ENCODE data around the gene PYGB.
A peak's percentile ranks its signal among the peaks of the same experiment; 100 is the strongest.

PYGB gene

DNA sequence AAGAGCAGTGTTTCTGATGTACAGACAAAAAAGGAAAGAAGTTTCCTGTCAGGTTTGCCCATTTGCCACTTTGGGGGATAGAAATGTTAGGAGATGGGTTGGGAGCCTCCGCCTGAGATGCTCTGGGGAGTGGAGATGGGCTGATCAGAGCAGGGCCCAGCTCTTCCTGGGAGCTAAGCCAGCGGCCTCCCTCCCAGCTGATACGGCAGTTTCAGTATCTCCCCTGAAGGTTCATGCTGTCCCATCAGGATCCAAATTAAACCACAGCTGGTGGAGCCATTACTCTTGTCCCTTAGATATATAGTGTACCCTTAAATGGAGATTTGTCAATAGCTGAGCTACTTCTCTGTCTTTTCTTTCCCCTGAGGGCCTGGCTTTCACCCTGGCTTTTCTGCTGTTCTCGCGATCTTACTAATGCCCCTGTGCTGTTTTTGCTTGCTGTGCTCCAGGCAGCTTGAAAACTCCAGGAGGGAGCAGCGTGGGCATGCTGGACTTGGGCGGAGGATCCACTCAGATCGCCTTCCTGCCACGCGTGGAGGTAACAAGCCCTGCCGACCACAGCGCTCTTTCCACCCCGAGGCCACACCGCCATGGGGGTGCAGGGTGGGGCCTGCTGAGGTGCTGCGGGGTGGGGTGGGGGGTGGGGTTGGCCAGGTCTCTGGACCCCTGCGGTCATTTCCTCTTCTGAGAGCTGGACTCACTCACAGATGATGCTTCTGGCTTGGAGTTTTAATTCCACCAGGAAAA is 31.5 kb upstream of the PYGB start:
- no peak for DNase-seq (ENCODE audit: low read depth)

DNA sequence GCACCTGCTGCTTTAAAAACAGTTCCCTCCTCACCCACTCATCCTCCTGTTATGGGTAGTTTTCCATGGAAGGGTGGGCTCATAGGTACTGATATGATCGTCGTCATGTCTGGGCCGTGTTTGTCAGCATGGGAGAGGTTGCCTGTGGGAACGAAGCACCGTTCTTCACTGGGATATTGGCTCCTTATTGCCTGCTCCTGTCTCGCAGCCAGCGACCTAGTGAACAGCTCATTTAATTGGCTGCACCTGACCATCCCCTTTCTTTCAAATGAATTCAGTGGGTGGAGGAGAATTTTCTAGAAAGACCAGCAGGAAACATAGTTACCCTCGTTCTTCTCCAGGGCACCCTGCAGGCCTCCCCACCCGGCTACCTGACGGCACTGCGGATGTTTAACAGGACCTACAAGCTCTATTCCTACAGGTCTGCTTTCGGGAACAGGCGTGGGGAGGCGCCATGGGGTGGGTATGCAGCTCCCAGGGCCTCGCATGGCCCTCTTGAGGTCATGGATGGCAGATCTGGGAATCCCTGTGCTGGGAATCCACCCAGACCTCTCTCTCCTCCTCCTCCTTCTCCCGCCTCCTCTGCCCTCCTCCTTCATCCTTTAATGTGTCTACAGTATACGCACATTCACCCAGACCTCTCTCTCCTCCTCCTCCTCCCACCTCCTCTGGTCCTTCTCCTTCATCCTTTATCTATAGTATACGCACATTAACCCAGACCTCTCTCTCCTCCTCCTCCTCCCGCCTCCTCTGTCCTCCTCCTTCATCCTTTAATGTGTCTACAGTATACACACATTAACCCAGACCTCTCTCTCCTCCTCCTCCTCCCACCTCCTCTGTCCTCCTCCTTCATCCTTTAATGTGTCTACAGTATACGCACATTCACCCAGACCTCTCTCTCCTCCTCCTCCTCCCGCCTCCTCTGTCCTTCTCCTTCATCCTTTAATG is 30.4 kb upstream of the PYGB start:
- no peak for DNase-seq (ENCODE audit: low read depth)

DNA sequence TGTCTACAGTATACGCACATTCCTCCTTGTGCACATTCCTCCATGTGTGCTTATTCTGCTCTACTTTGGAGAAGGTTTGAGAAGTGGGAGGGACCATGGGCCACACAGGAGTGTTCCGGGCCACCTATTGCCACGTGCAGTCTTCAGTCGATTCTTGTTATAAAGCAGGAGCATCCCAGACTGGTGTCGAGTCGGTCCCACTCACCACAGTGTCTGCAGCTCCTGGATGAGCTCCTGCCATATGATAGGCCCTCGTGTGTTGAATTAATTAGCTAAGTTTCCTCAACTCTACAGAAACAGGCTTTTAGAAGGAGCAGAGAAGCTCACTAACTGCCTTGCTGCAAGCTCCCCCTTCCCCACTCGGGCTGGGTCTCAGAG is 29.8 kb upstream of the PYGB start:
- DNase-seq (ENCODE audit: low read depth) = no peak

DNA sequence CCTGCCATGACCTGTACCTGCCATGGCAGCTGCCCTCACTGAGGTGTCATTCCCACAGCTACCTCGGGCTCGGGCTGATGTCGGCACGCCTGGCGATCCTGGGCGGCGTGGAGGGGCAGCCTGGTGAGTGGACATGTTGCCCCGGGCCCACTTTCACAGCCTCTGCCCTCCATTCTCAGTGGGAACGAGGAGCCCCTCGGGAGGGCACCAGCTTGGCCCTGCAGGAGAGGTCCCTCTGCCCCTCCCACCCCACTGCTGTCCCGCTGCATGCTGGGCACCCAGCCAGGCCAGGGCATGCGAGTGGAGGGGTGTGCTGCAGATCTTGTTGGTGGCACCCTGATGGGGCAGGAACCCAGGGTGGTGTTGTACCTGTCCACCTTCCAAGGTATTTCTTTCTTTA is 29.4 kb upstream of the PYGB start:
- DNase-seq (ENCODE audit: low read depth) = no peak

DNA sequence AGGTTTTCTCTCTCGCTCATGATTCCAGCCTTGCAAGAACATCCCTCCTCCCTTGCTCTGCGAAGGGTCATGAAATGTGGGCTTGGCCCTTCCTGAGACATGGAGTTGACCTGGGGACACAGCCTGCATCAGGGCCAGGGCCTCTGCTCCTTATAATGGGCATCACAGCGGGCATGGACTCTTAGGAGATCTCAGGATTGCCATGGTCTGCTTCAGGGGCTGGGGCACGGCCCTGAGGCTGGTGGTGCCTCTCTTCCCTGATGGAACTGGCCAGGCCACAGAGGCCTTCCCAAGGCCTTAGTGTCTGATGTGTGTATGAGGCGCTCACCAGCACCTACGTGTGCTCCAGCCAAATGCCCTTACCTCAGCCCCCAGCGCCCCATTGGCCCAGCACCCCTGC is 28.5 kb upstream of the PYGB start:
- DNase-seq (ENCODE audit: low read depth) = no peak

DNA sequence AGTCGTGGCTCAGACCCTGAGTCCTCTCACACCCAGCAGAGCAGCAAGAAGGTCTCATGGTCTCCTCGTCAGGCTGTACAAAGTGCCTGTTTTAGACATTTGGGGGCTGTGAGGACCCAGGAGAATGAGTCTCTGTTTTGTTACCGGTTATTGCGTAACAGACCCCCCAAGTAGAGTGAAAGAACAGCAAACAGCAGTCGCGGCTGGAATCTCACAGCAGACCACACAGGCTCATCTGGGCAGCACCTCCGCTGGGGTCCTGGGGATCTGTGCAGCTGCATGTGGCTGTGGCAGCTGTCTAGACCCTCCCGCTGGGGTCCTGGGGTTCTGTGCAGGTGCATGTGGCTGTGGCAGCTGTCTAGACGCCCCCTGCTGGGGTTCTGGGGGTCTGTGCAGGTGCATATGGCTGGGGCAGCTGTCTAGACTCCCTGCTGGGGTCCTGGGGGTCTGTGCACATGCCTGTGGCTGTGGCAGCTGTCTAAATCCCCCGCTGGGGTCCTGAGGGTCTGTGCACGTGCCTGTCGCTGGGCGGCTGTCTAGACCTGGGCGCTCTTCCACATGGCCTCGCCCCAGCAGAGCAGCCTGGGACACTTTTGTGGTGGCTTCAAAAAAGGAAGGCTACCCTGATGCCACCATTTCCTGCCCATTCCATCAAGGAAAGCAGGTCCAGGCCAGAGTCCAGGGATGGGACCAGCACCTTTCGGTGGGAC is 27.7 kb upstream of the PYGB start:
- no peak for DNase-seq (ENCODE audit: low read depth)

DNA sequence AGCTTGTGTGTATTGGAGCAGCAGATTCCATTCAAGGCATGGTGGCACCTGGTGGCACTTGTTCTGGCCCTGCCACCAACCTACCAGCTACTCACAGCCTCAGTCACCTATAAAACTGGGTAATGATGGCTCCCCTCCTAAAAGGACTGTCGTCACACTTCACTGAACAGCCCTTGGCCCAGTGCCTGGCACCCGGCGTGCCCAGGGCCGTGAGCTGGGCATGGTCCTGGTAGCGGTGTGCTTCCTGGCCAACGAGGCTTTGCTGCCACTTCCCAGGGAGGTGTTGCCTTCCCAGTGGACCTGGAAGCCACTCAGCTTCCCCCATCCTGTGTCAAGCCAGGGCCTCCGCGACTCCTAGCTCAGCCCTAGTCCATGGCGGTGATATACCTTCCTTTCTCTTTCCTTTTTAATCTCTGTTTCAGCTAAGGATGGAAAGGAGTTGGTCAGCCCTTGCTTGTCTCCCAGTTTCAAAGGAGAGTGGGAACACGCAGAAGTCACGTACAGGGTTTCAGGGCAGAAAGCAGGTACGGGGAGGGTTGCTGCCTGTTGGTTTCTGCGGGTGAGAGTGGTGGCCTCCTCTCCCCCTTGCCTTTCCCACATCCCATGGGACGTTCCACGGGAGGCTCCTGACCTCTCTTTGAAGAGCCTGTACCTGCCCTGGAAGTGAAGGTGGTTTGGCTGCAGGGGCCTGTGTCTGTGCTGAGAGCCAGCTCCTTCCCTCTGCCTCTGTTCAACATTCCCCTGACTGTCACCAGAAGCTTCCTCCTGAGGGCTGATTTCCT is 26.9 kb upstream of the PYGB start:
- no peak for DNase-seq (ENCODE audit: low read depth)

DNA sequence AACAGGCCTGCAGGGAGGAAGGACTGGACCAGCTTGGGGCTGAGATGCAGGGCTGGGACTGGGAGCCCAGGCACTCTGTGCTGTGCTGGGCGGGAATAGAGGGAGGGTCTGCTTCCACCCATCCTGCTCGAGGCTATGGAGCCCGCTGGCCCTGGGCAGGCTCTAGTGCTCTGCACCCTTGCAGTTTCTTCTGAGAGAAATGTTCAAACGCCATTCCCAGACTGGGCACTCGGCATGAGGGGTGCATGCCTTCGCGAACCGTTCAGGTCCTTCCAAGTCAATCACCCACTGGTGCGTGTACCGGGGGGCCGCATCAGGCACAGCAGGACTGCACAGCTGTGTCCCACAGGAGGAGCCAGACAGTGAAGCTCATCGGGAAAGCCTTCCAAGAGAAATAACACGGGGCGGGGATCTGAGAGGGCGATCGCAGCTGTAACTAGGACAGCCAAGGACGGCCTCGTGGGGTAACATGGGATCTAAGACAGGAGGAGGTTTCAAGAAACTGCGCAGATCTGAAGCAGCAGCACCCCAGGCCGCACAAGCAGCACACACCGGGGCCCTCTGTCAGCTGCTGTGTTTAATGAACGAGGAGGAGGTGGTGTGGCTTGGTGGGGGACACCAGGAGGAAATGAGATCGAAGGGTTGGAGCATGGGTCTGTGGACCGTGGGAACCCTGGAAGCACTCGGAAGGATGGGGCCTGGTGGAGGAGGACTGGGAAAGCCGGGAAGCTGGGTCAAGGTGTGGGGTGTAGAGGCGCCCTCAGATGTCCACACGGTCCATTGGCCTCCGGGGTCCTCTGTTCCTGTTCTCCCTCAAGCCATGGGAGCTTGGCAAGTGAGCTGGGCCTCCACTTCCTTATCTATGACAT is 26.1 kb upstream of the PYGB start:
- no peak for DNase-seq (ENCODE audit: low read depth)

DNA sequence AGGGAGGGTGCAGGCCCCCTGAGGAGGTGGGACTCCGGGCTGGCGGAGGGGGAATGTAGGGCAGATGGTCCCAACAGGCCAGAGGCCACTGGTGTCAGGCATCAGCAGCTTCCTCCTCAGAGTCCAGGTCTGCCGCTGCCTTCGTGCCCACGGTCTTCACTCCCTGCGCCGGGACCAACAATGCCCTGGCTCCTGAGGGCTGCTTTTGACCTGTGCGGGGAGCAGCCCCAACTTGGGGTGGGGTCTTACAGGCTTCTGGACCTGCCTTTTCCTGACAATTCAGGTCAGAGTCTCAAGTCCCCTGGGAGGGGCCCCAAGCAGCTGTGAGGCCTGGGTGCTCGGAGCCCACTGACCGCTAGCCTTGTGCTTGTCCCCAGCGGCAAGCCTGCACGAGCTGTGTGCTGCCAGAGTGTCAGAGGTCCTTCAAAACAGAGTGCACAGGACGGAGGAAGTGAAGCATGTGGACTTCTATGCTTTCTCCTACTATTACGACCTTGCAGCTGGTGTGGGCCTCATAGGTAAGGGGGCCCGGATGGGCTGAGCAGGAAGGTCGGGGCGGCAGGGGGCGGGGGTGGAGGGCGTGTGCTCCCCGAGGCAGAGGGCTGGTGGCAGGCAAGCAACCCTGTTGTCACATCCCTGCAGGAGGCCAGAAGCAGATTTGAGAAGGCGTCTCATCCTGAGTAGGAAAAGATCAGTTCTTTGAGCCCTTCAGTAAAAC is 25.3 kb upstream of the PYGB start:
- DNase-seq (ENCODE audit: low read depth) = no peak

DNA sequence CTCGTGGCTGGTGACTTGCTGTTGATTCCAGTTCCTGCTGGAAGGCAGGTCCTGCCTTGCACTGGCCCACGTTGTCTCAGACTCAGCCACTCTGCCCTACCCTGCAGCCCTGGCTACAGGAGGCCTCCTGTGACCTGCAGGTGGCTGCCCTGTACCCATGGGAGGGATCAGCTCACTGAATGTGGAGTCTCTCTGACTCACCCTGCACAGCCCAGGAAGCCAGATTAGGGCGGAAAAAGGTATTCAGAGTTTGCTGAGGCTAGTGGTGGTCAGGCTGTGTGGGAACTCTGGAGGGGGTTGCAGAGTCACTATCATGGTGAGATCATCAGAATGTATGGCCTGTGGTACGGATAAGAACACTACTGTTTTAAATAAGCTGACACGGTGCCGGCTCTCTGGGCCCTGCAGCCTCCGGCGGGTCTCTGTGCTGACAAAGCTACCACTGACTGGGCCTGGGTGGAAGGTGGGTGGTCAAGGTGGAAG is 24.7 kb upstream of the PYGB start:
- peak; percentile 57 for DNase-seq (ENCODE audit: low read depth)

DNA sequence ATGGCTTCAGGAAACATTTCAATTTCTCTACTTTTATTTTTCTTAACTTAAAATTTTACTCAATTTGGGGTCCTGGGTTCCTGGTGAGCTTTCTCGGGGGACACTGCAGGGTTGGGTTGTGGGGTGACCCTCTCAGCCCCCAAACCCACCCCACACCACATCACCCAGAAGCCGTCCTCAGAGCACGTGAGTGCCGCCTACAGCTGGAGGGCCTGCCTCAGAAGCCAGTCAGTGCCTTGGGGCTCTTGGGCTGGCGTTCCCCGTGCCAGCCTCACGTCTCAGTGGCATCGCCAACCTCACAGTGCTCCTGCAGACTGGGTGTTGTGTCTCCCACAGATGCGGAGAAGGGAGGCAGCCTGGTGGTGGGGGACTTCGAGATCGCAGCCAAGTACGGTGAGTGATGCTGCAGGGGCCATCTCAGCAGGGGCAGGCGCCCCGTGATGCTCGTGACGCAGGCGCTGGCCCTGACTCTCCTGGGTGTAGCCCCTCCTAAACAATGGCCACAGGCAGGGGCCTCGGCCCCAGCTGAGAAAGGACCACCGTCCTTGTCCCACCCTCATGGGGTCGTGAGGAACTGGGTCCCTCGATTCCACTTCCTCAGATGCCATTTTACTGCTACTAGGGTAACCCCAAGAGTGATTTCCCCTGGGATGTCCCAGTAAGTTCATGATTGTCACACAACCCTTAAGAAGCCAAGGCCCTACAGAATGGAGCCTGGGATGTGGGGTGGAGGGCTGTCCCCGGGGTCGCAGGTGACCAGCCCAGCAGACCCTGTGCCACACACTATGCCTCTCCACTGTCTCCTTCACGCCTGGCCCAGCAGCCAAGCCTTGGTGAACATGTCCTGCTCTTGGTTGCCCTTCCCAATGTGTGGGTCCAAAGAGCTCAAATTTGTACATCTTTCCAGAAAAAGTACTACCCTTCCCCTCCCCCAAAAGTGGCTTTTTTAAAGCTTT is 23.8 kb upstream of the PYGB start:
- DNase-seq (ENCODE audit: low read depth) = no peak

DNA sequence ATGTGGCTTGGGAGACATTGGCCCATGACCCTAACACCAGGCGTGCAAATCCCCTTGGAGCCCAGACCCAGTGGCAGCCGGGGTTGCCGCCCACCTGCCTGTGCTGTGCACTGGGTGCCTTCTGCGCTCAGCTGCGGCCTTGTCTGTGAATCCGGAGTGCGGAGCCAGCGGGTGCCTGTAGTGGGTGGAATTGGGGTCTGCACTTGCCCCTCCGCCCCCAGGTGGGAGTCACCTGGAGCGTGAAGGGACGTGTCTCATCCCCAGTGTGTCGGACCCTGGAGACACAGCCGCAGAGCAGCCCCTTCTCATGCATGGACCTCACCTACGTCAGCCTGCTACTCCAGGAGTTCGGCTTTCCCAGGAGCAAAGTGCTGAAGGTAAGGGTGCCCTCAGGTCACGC is 22.9 kb upstream of the PYGB start:
- DNase-seq (ENCODE audit: low read depth) = no peak

DNA sequence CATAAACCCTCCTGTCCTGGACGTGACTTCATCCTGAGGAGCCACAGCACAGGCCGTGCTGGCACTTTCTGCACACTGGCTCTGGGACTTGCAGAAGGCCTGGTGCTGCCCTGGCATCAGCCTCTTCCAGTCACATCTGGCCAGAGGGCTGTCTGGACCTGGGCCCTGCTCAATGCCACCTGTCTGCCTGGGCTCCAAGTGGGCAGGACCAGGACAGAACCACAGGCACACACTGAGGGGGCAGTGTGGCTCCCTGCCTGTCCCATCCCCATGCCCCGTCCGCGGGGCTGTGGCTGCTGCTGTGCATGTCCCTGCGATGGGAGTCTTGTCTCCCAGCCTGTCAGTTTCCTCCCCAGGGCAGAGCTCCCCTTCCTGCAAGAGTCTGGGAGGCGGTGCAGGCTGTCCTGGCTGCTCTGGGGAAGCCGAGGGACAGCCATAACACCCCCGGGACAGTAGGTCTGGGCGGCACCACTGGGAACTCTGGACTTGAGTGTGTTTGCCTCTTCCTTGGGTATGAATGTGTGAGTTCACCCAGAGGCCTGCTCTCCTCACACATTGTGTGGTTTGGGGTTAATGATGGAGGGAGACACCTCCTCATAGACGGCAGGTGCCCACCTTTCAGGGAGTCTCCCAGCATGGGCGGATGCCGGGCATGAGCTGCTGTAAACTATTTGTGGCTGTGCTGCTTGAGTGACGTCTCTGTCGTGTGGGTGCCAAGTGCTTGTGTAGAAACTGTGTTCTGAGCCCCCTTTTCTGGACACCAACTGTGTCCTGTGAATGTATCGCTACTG is 22.0 kb upstream of the PYGB start:
- DNase-seq (ENCODE audit: low read depth) = no peak

DNA sequence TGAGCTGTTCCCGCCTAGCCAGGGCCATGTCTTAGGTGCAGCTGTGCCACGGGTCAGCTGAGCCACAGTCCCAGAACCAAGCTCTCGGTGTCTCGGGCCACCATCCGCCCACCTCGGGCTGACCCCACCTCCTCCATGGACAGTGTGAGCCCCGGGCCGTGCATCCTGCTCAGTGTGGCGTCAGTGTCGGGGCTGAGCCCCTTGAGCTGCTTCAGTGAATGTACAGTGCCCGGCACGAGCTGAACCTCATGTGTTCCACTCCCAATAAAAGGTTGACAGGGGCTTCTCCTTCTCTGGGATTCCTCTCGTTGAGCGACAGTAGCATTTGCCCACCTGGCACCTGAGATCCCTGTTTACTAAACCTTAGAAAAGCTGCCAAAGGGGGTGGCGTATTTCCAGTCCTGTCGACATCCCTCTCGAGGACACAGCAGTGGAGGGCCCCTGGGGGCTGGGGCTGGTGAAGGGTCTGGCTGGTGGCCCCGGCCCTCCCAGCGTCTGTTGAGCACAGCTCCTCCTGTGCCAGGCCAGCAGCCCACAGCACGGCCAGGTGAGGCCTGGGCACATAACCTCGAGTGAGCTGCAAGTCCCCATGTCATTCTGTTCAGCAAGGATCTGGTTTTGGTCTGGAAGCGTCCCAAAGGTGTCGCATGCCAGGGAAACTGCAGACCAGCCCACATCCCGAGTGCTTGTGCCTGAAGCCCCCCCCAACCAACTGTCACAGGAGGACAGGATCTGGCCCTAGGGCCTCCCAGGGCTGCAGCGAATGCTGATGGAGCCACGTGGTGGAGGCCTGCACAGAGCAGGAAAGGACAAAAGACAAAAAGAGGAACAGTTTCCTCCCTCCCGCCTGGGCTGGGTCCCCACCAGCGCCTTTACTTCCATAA is 21.2 kb upstream of the PYGB start:
- no peak for DNase-seq (ENCODE audit: low read depth)

DNA sequence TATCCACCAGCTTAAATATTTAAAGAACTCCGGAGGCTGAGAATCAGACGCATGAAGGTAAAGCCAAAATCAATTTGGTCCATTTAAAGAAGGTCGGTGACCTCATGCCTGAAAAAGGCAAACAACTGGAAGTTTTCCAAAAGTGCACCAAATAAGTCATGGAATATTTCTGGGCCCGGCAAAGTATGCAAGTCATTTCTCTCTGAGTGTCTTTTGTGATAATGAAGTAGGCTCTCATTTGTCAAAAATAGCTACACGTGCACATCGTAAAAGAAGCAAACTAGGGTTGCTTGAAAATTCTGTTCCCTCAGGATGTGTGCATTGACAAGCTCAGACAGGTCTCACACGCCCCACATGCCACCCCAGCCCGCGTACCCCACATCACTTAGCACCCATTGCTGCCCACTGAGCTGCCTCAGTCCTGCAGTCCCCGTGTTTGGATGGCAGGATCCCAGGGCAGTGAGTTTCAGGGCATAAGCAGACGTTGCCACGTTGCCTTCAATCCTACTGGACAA is 20.5 kb upstream of the PYGB start:
- peak; percentile 47 for DNase-seq (ENCODE audit: low read depth)

DNA sequence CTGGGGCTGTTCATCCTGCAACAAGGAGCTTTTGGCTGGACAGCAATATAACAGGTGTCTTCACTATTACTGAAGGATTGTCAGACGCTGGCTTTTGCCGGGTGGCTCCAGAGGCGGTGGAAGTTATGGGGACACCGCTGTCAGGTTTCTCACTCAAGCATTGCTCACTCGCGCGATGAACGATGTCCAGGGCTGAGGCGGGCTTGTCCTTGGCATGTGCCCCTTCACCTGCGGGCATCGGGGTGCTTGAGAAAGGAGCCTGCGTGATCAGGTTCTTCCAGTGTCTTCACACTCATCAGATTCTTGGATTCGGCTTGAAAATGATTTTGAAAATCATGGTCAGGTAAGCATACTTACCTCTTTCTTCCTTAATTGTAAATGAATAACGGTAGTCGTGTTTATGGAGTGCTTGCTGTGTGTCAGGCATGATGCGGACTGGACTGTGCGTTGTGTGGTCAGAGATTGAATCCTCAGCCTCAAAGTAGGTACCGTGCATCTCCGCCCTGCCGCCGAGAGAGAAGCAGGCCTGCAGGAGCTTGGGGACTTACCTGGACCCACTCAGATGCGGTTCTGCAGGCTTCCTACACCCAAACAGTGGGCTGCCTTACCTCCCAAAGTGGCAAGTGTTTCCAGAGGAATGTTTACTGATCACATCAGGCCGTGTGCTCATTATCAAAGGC is 18.3 kb upstream of the PYGB start:
- DNase-seq (ENCODE audit: low read depth) = no peak
